LNCaP clone FGC (cell line): ENCODE results near the gene SNRPE.
"Not testable (repeated sequence)": the region's sequence is repeated elsewhere in the genome, so short reads cannot be mapped to it uniquely, and the experiment has no call there.

ENCODE experiments used
- DNase-seq: peaks from one replicate; pipeline ENCODE4 v3.0.0-alpha.2; 2011; ENCODE audit warnings: low read depth
- H3K4me3 ChIP-seq: 2 replicates; pipeline ENCODE4 v1.5.1; 2011; ENCODE audit warnings: mild to moderate bottlenecking, low read depth, low read length, control low read depth
- TF ChIP-seq, protein P1 (sequence below): IDR thresholded peaks from 2 replicates; pipeline ENCODE4 v1.5.1; 2012; ENCODE audit warnings: mild to moderate bottlenecking; ENCODE audit not compliant: control insufficient read depth, insufficient read depth; ENCODE audit errors: extremely low read depth

SNRPE gene

DNA sequence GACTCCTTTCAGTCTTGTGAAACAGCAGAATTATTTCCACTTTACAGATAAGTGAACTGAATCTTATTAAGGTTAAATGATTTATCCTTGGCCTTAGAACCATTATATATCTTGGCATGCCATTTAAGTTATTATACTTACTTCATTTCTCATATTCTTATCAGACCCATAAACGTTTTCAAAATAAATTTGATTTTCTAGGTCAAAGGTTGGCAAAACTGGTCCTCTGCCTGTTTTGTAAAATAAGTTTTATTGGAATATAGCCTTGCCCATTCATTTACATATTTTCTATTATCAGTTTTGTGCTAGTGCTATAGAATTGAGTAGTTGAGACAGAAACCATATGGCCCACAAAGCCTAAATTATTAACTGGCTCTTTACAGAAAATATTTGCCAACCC lies 32.9 kb upstream of the SNRPE start:
- no peak for DNase-seq
- TF ChIP-seq, protein P1, sequence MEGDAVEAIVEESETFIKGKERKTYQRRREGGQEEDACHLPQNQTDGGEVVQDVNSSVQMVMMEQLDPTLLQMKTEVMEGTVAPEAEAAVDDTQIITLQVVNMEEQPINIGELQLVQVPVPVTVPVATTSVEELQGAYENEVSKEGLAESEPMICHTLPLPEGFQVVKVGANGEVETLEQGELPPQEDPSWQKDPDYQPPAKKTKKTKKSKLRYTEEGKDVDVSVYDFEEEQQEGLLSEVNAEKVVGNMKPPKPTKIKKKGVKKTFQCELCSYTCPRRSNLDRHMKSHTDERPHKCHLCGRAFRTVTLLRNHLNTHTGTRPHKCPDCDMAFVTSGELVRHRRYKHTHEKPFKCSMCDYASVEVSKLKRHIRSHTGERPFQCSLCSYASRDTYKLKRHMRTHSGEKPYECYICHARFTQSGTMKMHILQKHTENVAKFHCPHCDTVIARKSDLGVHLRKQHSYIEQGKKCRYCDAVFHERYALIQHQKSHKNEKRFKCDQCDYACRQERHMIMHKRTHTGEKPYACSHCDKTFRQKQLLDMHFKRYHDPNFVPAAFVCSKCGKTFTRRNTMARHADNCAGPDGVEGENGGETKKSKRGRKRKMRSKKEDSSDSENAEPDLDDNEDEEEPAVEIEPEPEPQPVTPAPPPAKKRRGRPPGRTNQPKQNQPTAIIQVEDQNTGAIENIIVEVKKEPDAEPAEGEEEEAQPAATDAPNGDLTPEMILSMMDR = no peak
- H3K4me3 ChIP-seq = no peak overlapping the region

DNA sequence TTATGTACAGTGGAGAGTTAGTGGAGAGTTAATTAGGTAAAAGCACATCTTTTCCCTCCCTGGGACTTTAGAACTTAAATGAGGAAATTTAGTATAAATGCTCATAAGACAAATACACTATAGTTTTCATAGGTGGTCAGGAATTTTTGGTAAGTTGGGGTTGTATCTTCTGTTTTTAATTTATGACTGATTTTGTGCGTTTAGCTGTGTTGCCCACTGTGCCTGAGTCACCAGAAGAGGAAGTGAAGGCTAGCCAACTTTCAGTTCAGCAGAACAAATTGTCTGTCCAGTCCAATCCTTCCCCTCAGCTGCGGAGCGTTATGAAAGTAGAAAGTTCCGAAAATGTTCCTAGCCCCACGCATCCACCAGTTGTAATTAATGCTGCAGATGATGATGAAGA lies 32.2 kb upstream of the SNRPE start:
- DNase-seq, H3K4me3 ChIP-seq: not testable (repeated sequence)

DNA sequence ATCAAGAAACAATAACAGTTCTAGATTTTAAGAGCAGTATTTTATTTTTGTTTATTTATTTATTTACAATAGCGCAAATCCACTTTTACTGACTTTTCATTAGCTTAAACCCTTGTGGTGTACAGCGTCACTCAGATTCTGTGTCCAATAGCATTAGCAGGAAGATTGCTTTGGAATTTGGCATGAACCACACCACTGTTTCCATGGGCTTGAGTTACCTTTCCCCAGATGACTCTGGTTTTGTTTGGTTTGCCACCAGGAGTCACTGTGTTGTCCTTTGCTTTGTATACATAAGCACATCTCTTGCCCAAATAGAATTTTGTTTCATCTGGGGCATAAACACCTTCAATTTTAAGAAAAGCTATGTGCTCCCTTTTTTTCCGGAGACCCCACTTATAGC lies 25.9 kb upstream of the SNRPE start:
- TF ChIP-seq, protein P1 = 0 out of 2 replicates have a peak, but pooled peaks have one; percentile 8

DNA sequence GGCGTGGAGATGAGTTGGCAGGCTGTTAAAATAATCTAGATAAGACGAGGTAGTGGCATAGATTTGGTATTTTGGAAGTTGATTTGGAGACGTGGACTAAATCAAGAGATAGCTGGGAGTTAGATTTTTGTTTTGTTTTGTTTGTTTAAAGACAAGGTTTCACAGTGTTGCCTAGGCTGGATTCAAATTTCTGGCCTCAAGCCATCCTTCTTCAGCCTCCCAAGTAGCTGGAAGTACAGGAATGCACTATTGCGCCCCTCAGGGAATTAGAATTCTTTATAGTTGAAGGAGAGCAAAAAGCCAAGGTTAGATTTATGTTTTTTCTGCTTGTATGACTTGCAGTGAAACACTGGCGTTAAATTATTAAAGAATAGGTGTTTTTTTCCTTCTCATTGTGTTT lies 22.3 kb upstream of the SNRPE start:
- TF ChIP-seq, protein P1 = no peak
- H3K4me3 ChIP-seq = no peak overlapping the region
- DNase-seq = peak; percentile 54

More for the DNA sequence above, 25.9 kb upstream of the SNRPE start:
- no peak overlapping the region for H3K4me3 ChIP-seq
- DNase-seq = no peak

DNA sequence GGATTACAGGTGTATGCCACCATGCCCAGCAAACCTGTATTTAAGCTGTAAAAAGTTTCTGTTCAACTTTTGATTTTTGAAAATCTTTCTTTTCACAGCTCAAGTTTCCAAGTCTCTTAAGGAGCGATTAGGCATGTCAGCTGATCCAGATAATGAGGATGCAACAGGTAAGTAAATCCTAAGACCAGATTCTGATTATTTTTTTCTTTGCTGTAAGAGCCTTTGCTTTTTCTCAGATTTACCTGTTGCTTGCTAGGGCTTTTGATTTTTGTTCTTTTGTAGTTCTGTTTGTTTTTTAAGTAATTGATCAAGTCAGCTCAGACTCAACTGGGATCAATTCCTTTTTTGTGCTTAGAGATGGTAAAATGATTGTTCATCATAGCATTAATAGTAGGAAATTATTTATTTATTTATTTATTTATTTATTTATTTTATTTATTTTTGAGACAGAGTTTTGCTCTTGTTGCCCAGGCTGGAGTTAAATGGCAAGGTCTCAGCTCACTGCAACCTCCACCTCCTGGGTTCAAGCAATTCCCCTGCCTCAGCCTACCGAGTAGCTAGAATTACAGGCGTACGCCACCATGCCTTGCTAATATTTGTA lies 21.1 kb upstream of the SNRPE start:
- no peak overlapping the region for H3K4me3 ChIP-seq
- TF ChIP-seq, protein P1 = no peak
- DNase-seq = no peak

DNA sequence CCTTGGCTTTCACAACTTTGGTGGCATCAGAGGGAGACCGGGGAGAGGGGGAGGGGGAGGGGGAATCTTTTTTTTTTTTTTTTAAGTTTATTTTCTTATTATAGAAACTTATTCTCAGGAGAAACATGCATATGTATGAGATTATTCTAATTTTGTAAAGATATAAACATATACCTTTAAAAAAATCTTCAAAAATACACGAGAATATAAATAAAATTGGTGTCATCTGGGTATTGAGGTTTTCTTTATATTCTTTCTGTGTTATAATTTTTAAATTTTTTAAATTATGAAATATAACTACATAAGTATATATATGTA lies 18.9 kb upstream of the SNRPE start:
- H3K4me3 ChIP-seq = no peak overlapping the region
- DNase-seq = no peak
- TF ChIP-seq, protein P1 = no peak

DNA sequence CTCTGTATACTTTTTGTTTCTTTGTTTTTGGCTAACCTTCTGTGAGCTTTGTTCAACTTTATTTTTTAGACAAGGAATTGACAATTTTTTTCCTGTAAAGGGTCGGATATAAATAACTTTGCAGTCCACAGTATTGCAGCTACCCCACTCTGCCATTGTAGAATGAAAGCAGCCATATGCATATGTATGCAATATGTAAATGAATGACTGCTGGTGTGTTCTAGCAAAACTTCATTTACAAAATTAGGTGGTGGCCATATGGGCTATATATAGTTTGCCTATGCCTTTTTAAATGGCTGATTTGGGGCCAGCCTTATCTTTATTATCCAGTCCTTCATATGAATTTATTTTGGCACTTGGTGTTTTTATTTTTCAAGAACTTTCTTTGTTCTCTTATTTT lies 18.0 kb upstream of the SNRPE start:
- H3K4me3 ChIP-seq = no peak overlapping the region
- TF ChIP-seq, protein P1 = no peak
- no peak for DNase-seq

DNA sequence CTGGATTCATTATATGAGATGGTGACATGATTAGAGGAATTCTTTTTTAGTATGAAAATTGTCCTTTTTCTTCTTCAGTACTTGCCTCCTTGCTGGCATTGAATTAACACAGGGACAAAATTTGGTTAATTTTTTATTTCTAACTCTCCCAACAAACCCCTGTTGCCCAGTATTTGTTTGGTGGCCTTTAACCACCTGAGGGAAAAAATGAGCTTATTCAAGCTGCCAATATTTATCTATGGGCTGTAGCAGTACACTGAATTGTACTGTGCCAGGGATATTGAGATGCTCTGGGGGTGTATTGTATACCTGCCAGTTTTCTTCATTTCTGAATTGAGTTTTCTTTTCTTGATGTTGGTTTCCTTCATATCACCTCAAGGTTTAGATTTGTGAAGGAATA lies 8.3 kb upstream of the SNRPE start:
- not testable (repeated sequence) for H3K4me3 ChIP-seq, DNase-seq
